Astrocyte (in vitro differentiated cells and primary cell): ENCODE data around the gene PCSK4. TPM values are rescaled to one million over a fixed set of nuclear protein-coding genes. Genes with fewer than 3 reads are reported as not detected.

Experiments
- DNase-seq: peaks from one replicate; pipeline ENCODE4 v3.0.0-alpha.2; 2010; ENCODE audit warnings: low read depth
- FAIRE-seq: peaks from 2 replicates; lab custom pipeline; 2011; peaks lifted over from hg19 to GRCh38; lab: Jason Lieb, UNC
- H2AFZ ChIP-seq: 2 replicates; pipeline ENCODE4 v1.6.0; 2012; ENCODE audit warnings: low read depth, low read length, inconsistent platforms
- H3K27ac ChIP-seq: 2 replicates; pipeline ENCODE4 v1.5.1; 2011; ENCODE audit warnings: low read depth, low read length, inconsistent platforms
- H3K27me3 ChIP-seq: 2 replicates; pipeline ENCODE4 v1.6.0; 2011; ENCODE audit warnings: low read length, inconsistent platforms; ENCODE audit not compliant: insufficient read depth
- H3K36me3 ChIP-seq: 2 replicates; pipeline ENCODE4 v1.5.1; 2011; ENCODE audit warnings: low read length, inconsistent platforms; ENCODE audit not compliant: insufficient read depth
- H3K4me1 ChIP-seq: 2 replicates; pipeline ENCODE4 v1.5.1; 2011; ENCODE audit warnings: low read length, inconsistent platforms; ENCODE audit not compliant: insufficient read depth
- H3K4me2 ChIP-seq: 2 replicates; pipeline ENCODE4 v1.6.0; 2012; ENCODE audit warnings: low read length, inconsistent platforms
- H3K4me3 ChIP-seq: 2 replicates; pipeline ENCODE4 v1.5.1; 2011; ENCODE audit warnings: low read depth, mild to moderate bottlenecking, low read length, inconsistent platforms; ENCODE audit not compliant: insufficient read depth
- H3K79me2 ChIP-seq: 2 replicates; pipeline ENCODE4 v1.6.0; 2012; ENCODE audit warnings: mild to moderate bottlenecking, low read length, inconsistent platforms; ENCODE audit not compliant: insufficient read depth
- H3K9ac ChIP-seq: 2 replicates; pipeline ENCODE4 v1.6.0; 2012; ENCODE audit warnings: mild to moderate bottlenecking, low read length, inconsistent platforms
- H3K9me3 ChIP-seq: 2 replicates; pipeline ENCODE4 v1.5.1; 2012; ENCODE audit warnings: low read depth, mild to moderate bottlenecking, low read length, inconsistent platforms; ENCODE audit not compliant: insufficient read depth
- H4K20me1 ChIP-seq: 2 replicates; pipeline ENCODE4 v1.6.0; 2012; ENCODE audit warnings: low read length, inconsistent platforms; ENCODE audit not compliant: insufficient read depth
- H3K27ac Mint-ChIP-seq: one replicate; pipeline ENCODE4 v1.8.0; 2021; ENCODE audit warnings: mild to moderate bottlenecking, mixed read lengths; ENCODE audit not compliant: unreplicated experiment
- H3K27me3 Mint-ChIP-seq: one replicate; pipeline ENCODE4 v1.8.0; 2021; ENCODE audit warnings: low read depth, mixed read lengths; ENCODE audit not compliant: unreplicated experiment
- H3K36me3 Mint-ChIP-seq: one replicate; pipeline ENCODE4 v1.8.0; 2021; ENCODE audit warnings: low read depth, mixed read lengths; ENCODE audit not compliant: unreplicated experiment
- H3K4me1 Mint-ChIP-seq: one replicate; pipeline ENCODE4 v1.8.0; 2021; ENCODE audit warnings: low read depth, mixed read lengths; ENCODE audit not compliant: unreplicated experiment
- H3K4me3 Mint-ChIP-seq: one replicate; pipeline ENCODE4 v1.8.0; 2021; ENCODE audit warnings: mild to moderate bottlenecking, moderate library complexity, mixed read lengths; ENCODE audit not compliant: unreplicated experiment
- H3K9me3 Mint-ChIP-seq: one replicate; pipeline ENCODE4 v1.8.0; 2021; ENCODE audit warnings: mild to moderate bottlenecking, mixed read lengths; ENCODE audit not compliant: unreplicated experiment
- EZH2 ChIP-seq: IDR thresholded peaks from 2 replicates; pipeline ENCODE4 v1.6.1; 2012; ENCODE audit warnings: mild to moderate bottlenecking, low read length, inconsistent platforms; ENCODE audit not compliant: insufficient read depth
- total RNA-seq: library from RNA; stranded (reverse); gene quantifications from 2 replicates; pipeline ENCODE4 v1.2.1, GENCODE V29; 2021
- TF ChIP-seq, protein P1 (sequence below): IDR thresholded peaks from 2 replicates; pipeline ENCODE4 v1.5.1; 2011; ENCODE audit warnings: low read depth, mild to moderate bottlenecking, inconsistent platforms, low read length, moderate library complexity; ENCODE audit not compliant: insufficient read depth

The PCSK4 gene
- total RNA-seq, 1 donor from 2014 or later, result 2.7 TPM

DNA sequence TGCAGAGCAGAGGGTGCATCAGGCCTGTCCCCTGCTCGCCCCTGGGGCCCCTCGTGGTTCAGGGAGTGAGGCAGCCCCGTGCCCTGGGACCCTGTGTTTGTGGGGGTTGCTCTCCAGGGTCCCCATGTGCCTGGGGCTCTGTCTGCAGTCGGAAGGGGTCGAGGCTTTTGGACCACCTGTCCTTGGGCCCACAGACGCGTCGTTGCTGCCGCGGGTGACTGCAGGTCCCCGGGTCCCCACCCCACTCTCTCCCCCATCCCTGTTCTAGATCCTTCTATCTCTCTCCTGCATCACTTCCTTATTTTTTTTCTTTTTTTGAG is 1.9 kb downstream of the PCSK4 start:
- Histone ChIP-seq H3K27me3 (peaks cover 5% of the 10 kb centered on the region), H2AFZ (no peak overlapping the region), H3K9me3 (no peaks in the 10 kb centered on the region), H3K4me1 (peaks cover 15% of the 10 kb centered on the region), H3K4me2 (no peak overlapping the region), H3K79me2 (no peaks in the 10 kb centered on the region), H3K9ac (no peak overlapping the region), H3K4me3 (no peak overlapping the region), H3K36me3 (no peaks in the 10 kb centered on the region), H3K27ac (no peak overlapping the region), H4K20me1 (no peaks in the 10 kb centered on the region)
- peaks cover 2% of the 10 kb centered on the region for H3K36me3 Mint-ChIP-seq
- peaks cover 3% of the 10 kb centered on the region for H3K4me1 Mint-ChIP-seq
- FAIRE-seq (no peak), DNase-seq (no peak)
- peaks cover 2% of the 10 kb centered on the region for H3K27me3 Mint-ChIP-seq
- no peaks in the 10 kb centered on the region for H3K9me3 Mint-ChIP-seq
- H3K4me3 Mint-ChIP-seq, result no peak overlapping the region
- no peak overlapping the region for H3K27ac Mint-ChIP-seq
- TF ChIP-seq, protein P1, sequence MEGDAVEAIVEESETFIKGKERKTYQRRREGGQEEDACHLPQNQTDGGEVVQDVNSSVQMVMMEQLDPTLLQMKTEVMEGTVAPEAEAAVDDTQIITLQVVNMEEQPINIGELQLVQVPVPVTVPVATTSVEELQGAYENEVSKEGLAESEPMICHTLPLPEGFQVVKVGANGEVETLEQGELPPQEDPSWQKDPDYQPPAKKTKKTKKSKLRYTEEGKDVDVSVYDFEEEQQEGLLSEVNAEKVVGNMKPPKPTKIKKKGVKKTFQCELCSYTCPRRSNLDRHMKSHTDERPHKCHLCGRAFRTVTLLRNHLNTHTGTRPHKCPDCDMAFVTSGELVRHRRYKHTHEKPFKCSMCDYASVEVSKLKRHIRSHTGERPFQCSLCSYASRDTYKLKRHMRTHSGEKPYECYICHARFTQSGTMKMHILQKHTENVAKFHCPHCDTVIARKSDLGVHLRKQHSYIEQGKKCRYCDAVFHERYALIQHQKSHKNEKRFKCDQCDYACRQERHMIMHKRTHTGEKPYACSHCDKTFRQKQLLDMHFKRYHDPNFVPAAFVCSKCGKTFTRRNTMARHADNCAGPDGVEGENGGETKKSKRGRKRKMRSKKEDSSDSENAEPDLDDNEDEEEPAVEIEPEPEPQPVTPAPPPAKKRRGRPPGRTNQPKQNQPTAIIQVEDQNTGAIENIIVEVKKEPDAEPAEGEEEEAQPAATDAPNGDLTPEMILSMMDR, result no peak
- no peak for TF ChIP-seq EZH2

DNA sequence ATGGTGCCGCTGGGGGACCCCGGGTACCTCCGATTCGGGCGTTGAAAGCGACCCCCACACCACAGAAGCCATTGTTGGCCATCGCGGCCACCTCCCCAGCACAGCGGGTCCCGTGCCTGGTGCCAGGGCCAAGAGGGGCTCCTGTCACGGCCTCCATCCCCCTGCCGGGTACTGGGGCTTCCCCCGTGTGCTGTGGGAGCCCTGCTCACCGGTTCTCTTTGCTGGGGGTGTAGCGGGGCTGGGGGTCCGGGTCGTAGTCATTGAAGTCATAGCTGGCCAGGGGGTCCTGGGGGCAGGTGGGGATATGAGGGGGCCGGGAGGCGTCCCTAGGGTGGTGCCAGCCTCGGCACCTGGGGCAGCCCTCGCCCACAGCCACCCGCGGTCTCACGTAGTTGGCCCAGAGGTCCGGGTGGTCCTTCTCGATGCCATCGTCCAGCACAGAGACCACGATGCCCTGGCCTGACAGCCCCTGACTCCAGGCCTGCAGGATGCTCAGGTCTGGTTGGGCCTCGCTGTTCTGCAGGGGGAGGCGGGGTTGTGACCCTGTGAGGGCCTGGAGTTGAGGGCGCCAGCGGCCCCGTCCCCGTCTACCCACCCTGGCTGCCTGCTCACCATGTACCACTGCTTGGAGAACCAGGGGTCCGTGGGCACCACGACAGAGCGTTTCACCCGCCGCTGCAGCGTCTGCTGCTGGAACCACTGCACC is 2.4 kb downstream of the PCSK4 start:
- Histone ChIP-seq H3K4me2 (no peak overlapping the region), H3K27ac (no peak overlapping the region), H4K20me1 (no peaks in the 10 kb centered on the region), H3K79me2 (no peaks in the 10 kb centered on the region), H2AFZ (no peak overlapping the region), H3K9ac (no peak overlapping the region), H3K4me3 (no peak overlapping the region), H3K4me1 (peaks cover 15% of the 10 kb centered on the region), H3K27me3 (peaks cover 5% of the 10 kb centered on the region), H3K9me3 (no peaks in the 10 kb centered on the region), H3K36me3 (no peaks in the 10 kb centered on the region)
- Mint-ChIP-seq H3K27me3 (peaks cover 2% of the 10 kb centered on the region), H3K36me3 (peaks cover 2% of the 10 kb centered on the region), H3K4me1 (peaks cover 3% of the 10 kb centered on the region), H3K9me3 (no peaks in the 10 kb centered on the region), H3K27ac (no peak overlapping the region), H3K4me3 (no peak overlapping the region)
- no peak for FAIRE-seq
- no peak for TF ChIP-seq EZH2
- TF ChIP-seq, protein P1, result no peak
- no peak for DNase-seq
